WTC11 (cell line): Measurements from ENCODE around the gene MAPK9. TPM values are rescaled to one million over a fixed set of nuclear protein-coding genes. Genes with fewer than 3 reads are reported as not detected.

Experiments
- ATAC-seq: fragments of 200-7000 bp; cut with Tn5 transposase; 2 replicates; pipeline ENCODE4 v1.10.0; 2021; ENCODE audit warnings: mild to moderate bottlenecking, moderate library complexity
- CTCF ChIA-PET: fragments of 300-600 bp; sonication (Branson Sonifier 250); formaldehyde crosslinking; loops from one replicate; lab custom pipeline; 2021; ENCODE audit warnings: antibody characterized with exemption; lab: Charles Lee
- POLR2A ChIA-PET: fragments of 350-600 bp; sonication (Branson Sonifier 250); formaldehyde crosslinking; loops from one replicate; lab custom pipeline; 2021; ENCODE audit warnings: antibody characterized with exemption; lab: Charles Lee
- DNase-seq: peaks from one replicate; pipeline ENCODE4 v3.0.0; 2021; ENCODE audit warnings: low spot score
- H3K27ac Mint-ChIP-seq: 2 replicates; pipeline ENCODE4 v1.8.0; 2021; ENCODE audit warnings: mixed read lengths
- H3K27me3 Mint-ChIP-seq: 2 replicates; pipeline ENCODE4 v1.8.0; 2021; ENCODE audit warnings: low read depth, mild to moderate bottlenecking, moderate library complexity, mixed read lengths
- H3K36me3 Mint-ChIP-seq: 2 replicates; pipeline ENCODE4 v1.8.0; 2021; ENCODE audit warnings: mixed read lengths
- H3K4me1 Mint-ChIP-seq: 2 replicates; pipeline ENCODE4 v1.8.0; 2022; ENCODE audit warnings: mixed read lengths
- H3K4me3 Mint-ChIP-seq: 2 replicates; pipeline ENCODE4 v1.8.0; 2021; ENCODE audit warnings: mild to moderate bottlenecking, moderate library complexity, mixed read lengths
- H3K9me3 Mint-ChIP-seq: 2 replicates; pipeline ENCODE4 v1.8.0; 2021; ENCODE audit warnings: mixed read lengths
- AFF4 ChIP-seq: sonication (generic); formaldehyde crosslinking; IDR thresholded peaks from 2 replicates; pipeline ENCODE4 v1.8.1; 2023; ENCODE audit warnings: mild to moderate bottlenecking, missing genetic modification reagents, borderline replicate concordance
- ARID4B ChIP-seq: sonication (generic); formaldehyde crosslinking; IDR thresholded peaks from 2 replicates; pipeline ENCODE4 v1.8.0; 2023; ENCODE audit warnings: missing genetic modification reagents, mild to moderate bottlenecking, borderline replicate concordance
- CBFB ChIP-seq: sonication (generic); formaldehyde crosslinking; IDR thresholded peaks from 2 replicates; pipeline ENCODE4 v1.8.1; 2022; ENCODE audit warnings: mild to moderate bottlenecking, low read depth, missing genetic modification reagents
- CDX4 ChIP-seq: fragments of 250-450 bp; sonication (Bioruptor Pico); IDR thresholded peaks from 2 replicates; pipeline ENCODE4 v1.9.0; 2021; ENCODE audit warnings: moderate library complexity, mild to moderate bottlenecking, inconsistent platforms, borderline replicate concordance
- E2F5 ChIP-seq: sonication (generic); formaldehyde crosslinking; IDR thresholded peaks from 2 replicates; pipeline ENCODE4 v1.8.1; 2022; ENCODE audit warnings: mild to moderate bottlenecking, moderate library complexity, missing genetic modification reagents
- FOXP1 ChIP-seq: sonication (generic); formaldehyde crosslinking; IDR thresholded peaks from 2 replicates; pipeline ENCODE4 v1.8.0; 2022; ENCODE audit warnings: missing genetic modification reagents, mild to moderate bottlenecking, moderate library complexity, borderline replicate concordance
- MAX ChIP-seq: sonication (generic); formaldehyde crosslinking; IDR thresholded peaks from 2 replicates; pipeline ENCODE4 v1.8.0; 2022; ENCODE audit warnings: mild to moderate bottlenecking, missing genetic modification reagents
- NR3C1 ChIP-seq: sonication (generic); formaldehyde crosslinking; conservative IDR thresholded peaks from 2 replicates; pipeline ENCODE4 v1.8.1; 2023; ENCODE audit warnings: low read depth, mild to moderate bottlenecking, missing genetic modification reagents
- PRRX2 ChIP-seq: fragments of 250-450 bp; sonication (Bioruptor Pico); IDR thresholded peaks from 2 replicates; pipeline ENCODE4 v1.8.0; 2021; ENCODE audit warnings: mild to moderate bottlenecking
- RELA ChIP-seq: sonication (generic); formaldehyde crosslinking; IDR thresholded peaks from 2 replicates; pipeline ENCODE4 v1.8.1; 2022; ENCODE audit warnings: missing genetic modification reagents, mild to moderate bottlenecking, borderline replicate concordance
- SMAD4 ChIP-seq: sonication (generic); formaldehyde crosslinking; IDR thresholded peaks from 2 replicates; pipeline ENCODE4 v1.8.0; 2022; ENCODE audit warnings: mild to moderate bottlenecking, missing genetic modification reagents
- TCF7 ChIP-seq: sonication (generic); formaldehyde crosslinking; IDR thresholded peaks from 2 replicates; pipeline ENCODE4 v1.8.0; 2022; ENCODE audit warnings: mild to moderate bottlenecking, low read depth, missing genetic modification reagents, moderate library complexity
- TP53 ChIP-seq: sonication (generic); formaldehyde crosslinking; IDR thresholded peaks from 2 replicates; pipeline ENCODE4 v1.8.1; 2023; ENCODE audit warnings: mild to moderate bottlenecking, missing genetic modification reagents
- ZNF263 ChIP-seq: sonication (generic); formaldehyde crosslinking; IDR thresholded peaks from 2 replicates; pipeline ENCODE4 v1.8.1; 2022; ENCODE audit warnings: low read depth, mild to moderate bottlenecking, moderate library complexity, missing genetic modification reagents
- ZNF317 ChIP-seq: sonication (generic); formaldehyde crosslinking; IDR thresholded peaks from 2 replicates; pipeline ENCODE4 v1.8.1; 2023; ENCODE audit warnings: low read depth, mild to moderate bottlenecking, moderate library complexity, missing genetic modification reagents, borderline replicate concordance
- ZNF416 ChIP-seq: fragments of 250-450 bp; sonication (Bioruptor Pico); IDR thresholded peaks from 2 replicates; pipeline ENCODE4 v1.9.0; 2021; ENCODE audit warnings: mild to moderate bottlenecking, inconsistent platforms
- total RNA-seq: library from RNA; stranded (reverse); gene quantifications from 3 replicates; pipeline ENCODE4 v1.2.3, GENCODE V29; 2021
- TF ChIP-seq, protein P1 (sequence below): sonication (generic); formaldehyde crosslinking; IDR thresholded peaks from 2 replicates; pipeline ENCODE4 v1.8.0; 2022; ENCODE audit warnings: missing genetic modification reagents
- TF ChIP-seq, protein P2 (sequence below): sonication (generic); formaldehyde crosslinking; IDR thresholded peaks from 2 replicates; pipeline ENCODE4 v1.8.1; 2023; ENCODE audit warnings: mild to moderate bottlenecking, missing genetic modification reagents, moderate library complexity
- TF ChIP-seq, protein P3 (sequence below): sonication (generic); formaldehyde crosslinking; conservative IDR thresholded peaks from 2 replicates; pipeline ENCODE4 v1.8.1; 2022; ENCODE audit warnings: mild to moderate bottlenecking, missing genetic modification reagents

Gene MAPK9
- total RNA-seq, 1 experiment from 2014 or later, result 42.9 TPM

DNA sequence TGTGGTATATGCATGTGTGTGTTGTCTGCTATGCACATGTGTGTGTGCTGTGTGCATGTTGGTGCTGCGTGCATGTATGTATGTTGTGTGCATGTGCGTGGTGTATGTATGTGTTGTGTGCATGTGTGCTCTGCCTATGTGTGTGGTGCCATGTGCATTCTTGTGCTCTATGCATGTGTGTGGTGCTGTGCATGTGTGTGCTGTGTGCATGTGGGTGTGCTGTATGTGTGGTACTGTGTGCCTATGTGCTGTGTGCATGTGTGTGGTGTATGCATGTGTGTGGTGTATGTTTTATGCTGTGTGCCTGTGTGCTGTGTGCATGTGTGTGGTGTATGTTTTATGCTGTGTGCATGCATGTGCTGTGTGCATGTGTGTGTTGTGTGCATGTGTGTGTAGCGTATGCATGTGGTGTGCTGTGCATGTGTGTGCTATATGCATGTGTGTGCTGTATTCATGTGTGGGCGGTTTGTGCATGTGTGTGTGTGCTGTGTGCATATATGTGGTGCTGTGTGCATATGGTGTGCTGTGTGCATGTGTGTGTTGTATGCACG lies 78.2 kb downstream of the MAPK9 start (continued):
- TF ChIP-seq AFF4 (CRISPR knock-in tag), result no peak
- TF ChIP-seq, protein P1, sequence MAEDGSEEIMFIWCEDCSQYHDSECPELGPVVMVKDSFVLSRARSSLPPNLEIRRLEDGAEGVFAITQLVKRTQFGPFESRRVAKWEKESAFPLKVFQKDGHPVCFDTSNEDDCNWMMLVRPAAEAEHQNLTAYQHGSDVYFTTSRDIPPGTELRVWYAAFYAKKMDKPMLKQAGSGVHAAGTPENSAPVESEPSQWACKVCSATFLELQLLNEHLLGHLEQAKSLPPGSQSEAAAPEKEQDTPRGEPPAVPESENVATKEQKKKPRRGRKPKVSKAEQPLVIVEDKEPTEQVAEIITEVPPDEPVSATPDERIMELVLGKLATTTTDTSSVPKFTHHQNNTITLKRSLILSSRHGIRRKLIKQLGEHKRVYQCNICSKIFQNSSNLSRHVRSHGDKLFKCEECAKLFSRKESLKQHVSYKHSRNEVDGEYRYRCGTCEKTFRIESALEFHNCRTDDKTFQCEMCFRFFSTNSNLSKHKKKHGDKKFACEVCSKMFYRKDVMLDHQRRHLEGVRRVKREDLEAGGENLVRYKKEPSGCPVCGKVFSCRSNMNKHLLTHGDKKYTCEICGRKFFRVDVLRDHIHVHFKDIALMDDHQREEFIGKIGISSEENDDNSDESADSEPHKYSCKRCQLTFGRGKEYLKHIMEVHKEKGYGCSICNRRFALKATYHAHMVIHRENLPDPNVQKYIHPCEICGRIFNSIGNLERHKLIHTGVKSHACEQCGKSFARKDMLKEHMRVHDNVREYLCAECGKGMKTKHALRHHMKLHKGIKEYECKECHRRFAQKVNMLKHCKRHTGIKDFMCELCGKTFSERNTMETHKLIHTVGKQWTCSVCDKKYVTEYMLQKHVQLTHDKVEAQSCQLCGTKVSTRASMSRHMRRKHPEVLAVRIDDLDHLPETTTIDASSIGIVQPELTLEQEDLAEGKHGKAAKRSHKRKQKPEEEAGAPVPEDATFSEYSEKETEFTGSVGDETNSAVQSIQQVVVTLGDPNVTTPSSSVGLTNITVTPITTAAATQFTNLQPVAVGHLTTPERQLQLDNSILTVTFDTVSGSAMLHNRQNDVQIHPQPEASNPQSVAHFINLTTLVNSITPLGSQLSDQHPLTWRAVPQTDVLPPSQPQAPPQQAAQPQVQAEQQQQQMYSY (CRISPR knock-in tag), result no peak
- TF ChIP-seq PRRX2 (CRISPR knock-in tag), result no peak
- no peak for TF ChIP-seq RELA (CRISPR knock-in tag)

DNA sequence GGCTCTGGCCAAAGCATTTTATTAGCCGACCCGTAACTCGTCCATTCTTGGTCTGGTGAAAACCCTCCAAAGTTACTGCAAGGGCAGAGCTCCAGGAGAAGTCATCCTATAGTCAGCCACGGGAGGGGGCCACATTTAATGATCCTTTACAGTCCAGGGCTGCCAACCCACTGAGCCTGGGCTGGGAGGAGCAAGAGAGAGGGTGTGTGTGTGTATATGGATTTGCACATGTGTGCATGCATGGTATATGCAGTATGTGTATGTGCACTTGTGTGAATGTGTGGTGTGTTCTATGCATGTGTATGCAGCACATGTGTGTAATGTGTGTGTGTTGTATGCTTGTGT lies 78.7 kb downstream of the MAPK9 start:
- H3K9me3 Mint-ChIP-seq, result peaks cover 9% of the 10 kb centered on the region
- H3K4me1 Mint-ChIP-seq, result peaks cover 3% of the 10 kb centered on the region
- H3K36me3 Mint-ChIP-seq, result peaks cover 4% of the 10 kb centered on the region; the same call in 1 of the 2 replicates
- H3K27me3 Mint-ChIP-seq, result peaks cover 21% of the 10 kb centered on the region
- ATAC-seq, result no peak
- no peak for TF ChIP-seq MAX (CRISPR knock-in tag)
- no peak for TF ChIP-seq CDX4 (CRISPR knock-in tag)
- TF ChIP-seq NR3C1 (CRISPR knock-in tag), result no peak
- TF ChIP-seq ZNF416 (CRISPR knock-in tag), result no peak
- TF ChIP-seq ZNF317, result no peak
- TF ChIP-seq ZNF263 (CRISPR knock-in tag), result no peak
- TF ChIP-seq TP53 (CRISPR knock-in tag), result no peak
- TF ChIP-seq, protein P2, sequence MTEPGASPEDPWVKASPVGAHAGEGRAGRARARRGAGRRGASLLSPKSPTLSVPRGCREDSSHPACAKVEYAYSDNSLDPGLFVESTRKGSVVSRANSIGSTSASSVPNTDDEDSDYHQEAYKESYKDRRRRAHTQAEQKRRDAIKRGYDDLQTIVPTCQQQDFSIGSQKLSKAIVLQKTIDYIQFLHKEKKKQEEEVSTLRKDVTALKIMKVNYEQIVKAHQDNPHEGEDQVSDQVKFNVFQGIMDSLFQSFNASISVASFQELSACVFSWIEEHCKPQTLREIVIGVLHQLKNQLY (CRISPR knock-in tag), result no peak
- no peak for TF ChIP-seq E2F5 (CRISPR knock-in tag)
- TF ChIP-seq SMAD4 (CRISPR knock-in tag), result no peak
- TF ChIP-seq, protein P3, sequence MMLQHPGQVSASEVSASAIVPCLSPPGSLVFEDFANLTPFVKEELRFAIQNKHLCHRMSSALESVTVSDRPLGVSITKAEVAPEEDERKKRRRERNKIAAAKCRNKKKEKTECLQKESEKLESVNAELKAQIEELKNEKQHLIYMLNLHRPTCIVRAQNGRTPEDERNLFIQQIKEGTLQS (CRISPR knock-in tag), result no peak
- TF ChIP-seq FOXP1, result no peak
- no peak for TF ChIP-seq ARID4B
- TF ChIP-seq TCF7 (CRISPR knock-in tag), result no peak
- no peak for TF ChIP-seq CBFB (CRISPR knock-in tag)
- TF ChIP-seq, all 79 proteins: peak for 0
- H3K4me3 Mint-ChIP-seq, result no peak overlapping the region
- ChIA-PET CTCF (no interaction called here), POLR2A (no interaction called here)
- no peak overlapping the region for H3K27ac Mint-ChIP-seq
- DNase-seq, result no peak
